Adrenal gland (tissue), 12 donors: ENCODE measurements around the gene DPY30. TPM values are rescaled to one million over a fixed set of nuclear protein-coding genes. Genes with fewer than 3 reads are reported as not detected.
"Not testable (repeated sequence)": the region's sequence is repeated elsewhere in the genome, so short reads cannot be mapped to it uniquely, and the experiment has no call there.

ENCODE experiments used
- DNase-seq, 7 donors: peaks; one replicate each; pipeline ENCODE4 v3.0.0-alpha.2; 2019 to 2020
- H3K27ac ChIP-seq, 5 donors: fragments of 200-600 bp; sonication (generic) in 4 of 5; 1 replicate in 3 of 5; 2 replicates in 2 of 5; pipeline versions ENCODE4 v1.5.1 to v1.8.0; 2016 to 2020; ENCODE audit warnings: mild to moderate bottlenecking in 1 of 5
- H3K27me3 ChIP-seq: fragments of 200-600 bp; 2 replicates; pipeline ENCODE4 v1.8.0; 2021
- H3K36me3 ChIP-seq, 2 donors: fragments of 200-600 bp; replicated peaks in 1 of 2; 1 replicate in 1 of 2; 2 replicates in 1 of 2; pipeline versions ENCODE4 v1.5.1 to v1.8.0; 2018 to 2022
- H3K4me1 ChIP-seq, 2 donors: fragments of 200-600 bp; replicated peaks in 1 of 2; 1 replicate in 1 of 2; 2 replicates in 1 of 2; pipeline versions ENCODE4 v1.5.1 to v1.8.0; 2018 to 2021
- H3K4me3 ChIP-seq, 4 donors: fragments of 200-600 bp; sonication (generic) in 3 of 4; one replicate each; pipeline ENCODE4 v1.5.1; 2016 to 2018
- H3K9me3 ChIP-seq, 3 donors: fragments of 200-600 bp; sonication (generic) in 1 of 3; replicated peaks in 1 of 3; 1 replicate in 2 of 3; 2 replicates in 1 of 3; pipeline versions ENCODE4 v1.5.1 to v1.8.0; 2016 to 2021
- CTCF ChIP-seq, 6 experiments: fragments of 450-650 bp in 4 of 6; fragments of 200-600 bp in 2 of 6; sonication (generic) in 1 of 6; IDR thresholded peaks; 1 replicate in 5 of 6; 2 replicates in 1 of 6; pipeline versions ENCODE4 v1.5.1 to v1.8.0; 2016 to 2021; ENCODE audit warnings: antibody characterized with exemption in 6 of 6, mild to moderate bottlenecking in 2 of 6, moderate library complexity in 1 of 6
- POLR2A ChIP-seq, 2 donors: fragments of 450-650 bp; IDR thresholded peaks; one replicate each; pipeline ENCODE4 v1.6.1; 2017; ENCODE audit warnings: antibody characterized with exemption in 2 of 2, mild to moderate bottlenecking in 2 of 2, moderate library complexity in 1 of 2
- WGBS, 4 donors: extraction: QIAGEN DNeasy Blood & Tissue Kit in 2 of 4; methylation state at CpG; one replicate each; pipeline versions ENCODE4 v1.1.5 to v1.1.7; 2013 to 2017; 5-methylcytosine and 5-hydroxymethylcytosine counted together
- intact Hi-C, 2 donors: fragments of 100-400 bp; cut with DNase I; formaldehyde crosslinking; loops; one replicate each; pipeline versions ENCODE4 v1.14.1 to v1.15.0; 2022 to 2023
- polyA plus RNA-seq, 3 donors: library from polyadenylated mRNA; stranded (reverse); fragments of 200-250 nt in 2 of 3; fragments of 350-450 nt in 1 of 3; fragmentation: Illumina TruSeq in 1 of 3; extraction: RNeasy Lipid Tissue Mini Kit (QIAGEN cat#74804) in 1 of 3; gene quantifications; one replicate each; pipeline ENCODE4 v1.2.3, GENCODE V29; 2013 to 2014
- total RNA-seq, 9 donors: library from RNA; depleted of rRNA in 4 of 9; stranded (reverse); fragments of >200 nt in 4 of 9; fragments of 120-200 nt in 1 of 9; fragmentation: NEBNext Ultra II Directional in 1 of 9; extraction: Animal tissue kit (Norgen Biotek cat#: 25700) in 1 of 9; gene quantifications; one replicate each; pipeline versions ENCODE4 v1.1.0 to v1.2.4, GENCODE V29; 2013 to 2023
- donor health status: healthy with polysubstance abuse.
- donor health status: Bipolar disorder and iron deficiency.
- donor health status: DM: yes; HTN: yes; CAD: no.
- donor health status: DM: no; HTN: no; CAD: no.
- donor health status: DM: no; HTN: no; CAD: no.
- donor health status: DM: yes; HTN: yes; CAD: no.

Gene DPY30
- total and polyA plus RNA-seq, 12 donors: 69.5 to 177 (median 94.2) TPM

GRCh38 chr2:32061973-32062861 lies 22.6 kb upstream of the DPY30 start:
- H3K4me3 ChIP-seq: peak overlapping the region in 3 of 4 donors; percentile 7 to 86 (median 82)
- H3K9me3 ChIP-seq: no peaks in the 10 kb centered on the region
- peaks cover 0 to 18% of the 10 kb centered on the region in 2 donors for H3K4me1 ChIP-seq
- intact Hi-C loops: no loop called here
- TF ChIP-seq CTCF (IDR thresholded peaks at IDR 0.05) (no peak), POLR2A (IDR thresholded peaks at IDR 0.05) (peak in 1 of 2 donors; percentile 1)
- peak overlapping the region; percentile 66 to 97 (median 92) for H3K27ac ChIP-seq
- no peaks in the 10 kb centered on the region for H3K36me3 ChIP-seq
- DNase-seq: peak; percentile 35 to 77 (median 56)
- WGBS, 4 donors: 35 to 46% (median 43%) methylated on average over 13 of the region's 13 CpGs
- no peaks in the 10 kb centered on the region for H3K27me3 ChIP-seq

GRCh38 chr2:32061430-32061829 lies 21.8 kb upstream of the DPY30 start:
- 92 to 96% (median 95%) methylated on average over 8 of the region's 8 CpGs for WGBS, 4 donors
- no peak overlapping the region for H3K27ac ChIP-seq
- TF ChIP-seq CTCF (IDR thresholded peaks at IDR 0.05) (no peak), POLR2A (IDR thresholded peaks at IDR 0.05) (no peak)
- H3K4me1 ChIP-seq: peaks cover 0 to 18% of the 10 kb centered on the region in 2 donors
- no peaks in the 10 kb centered on the region for H3K36me3 ChIP-seq
- intact Hi-C loops: no loop called here
- H3K4me3 ChIP-seq: no peak overlapping the region
- H3K9me3 ChIP-seq: no peaks in the 10 kb centered on the region
- DNase-seq: no peak
- H3K27me3 ChIP-seq: no peaks in the 10 kb centered on the region

GRCh38 chr2:32060266-32060665 lies 20.7 kb upstream of the DPY30 start:
- no peaks in the 10 kb centered on the region for H3K36me3 ChIP-seq
- no peak for DNase-seq
- H3K4me1 ChIP-seq: peaks cover 0 to 10% of the 10 kb centered on the region in 2 donors
- no peaks in the 10 kb centered on the region for H3K9me3 ChIP-seq
- H3K27ac ChIP-seq: no peak overlapping the region
- intact Hi-C loops: no loop called here
- 90 to 95% (median 95%) methylated on average over 2 of the region's 2 CpGs for WGBS, 4 donors
- TF ChIP-seq POLR2A (IDR thresholded peaks at IDR 0.05): no peak
- TF ChIP-seq CTCF (IDR thresholded peaks at IDR 0.05): no peak
- no peak overlapping the region for H3K4me3 ChIP-seq
- H3K27me3 ChIP-seq: no peaks in the 10 kb centered on the region

GRCh38 chr2:32058130-32058529 lies 18.5 kb upstream of the DPY30 start:
- no peak for DNase-seq

GRCh38 chr2:32054583-32054982 lies 15.0 kb upstream of the DPY30 start:
- H3K9me3 ChIP-seq, DNase-seq, H3K4me3 ChIP-seq, intact Hi-C loops, H3K27ac ChIP-seq, H3K4me1 ChIP-seq, H3K27me3 ChIP-seq, H3K36me3 ChIP-seq: not testable (repeated sequence)
- WGBS, 4 donors: 73 to 92% (median 75%) methylated on average over 3 of the region's 3 CpGs

More at GRCh38 chr2:32058130-32058529, 18.5 kb upstream of the DPY30 start:
- Histone ChIP-seq H3K27me3 (no peaks in the 10 kb centered on the region), H3K4me3 (no peak overlapping the region), H3K4me1 (no peaks in the 10 kb centered on the region), H3K9me3 (no peaks in the 10 kb centered on the region), H3K27ac (no peak overlapping the region), H3K36me3 (no peaks in the 10 kb centered on the region)
- intact Hi-C loops: no loop called here
- WGBS, 4 donors: 85 to 95% (median 89%) methylated on average over 2 of the region's 2 CpGs
- TF ChIP-seq POLR2A (IDR thresholded peaks at IDR 0.05): no peak
- no peak for TF ChIP-seq CTCF (IDR thresholded peaks at IDR 0.05)
